HG02981 (cell line): Measurements from ENCODE around the gene SRD5A3.
A peak's percentile ranks its signal among the peaks of the same experiment; 100 is the strongest.
"Not testable (repeated sequence)": the region's sequence is repeated elsewhere in the genome, so short reads cannot be mapped to it uniquely, and the experiment has no call there.

Source experiments
- ATAC-seq: cut with Tn5 transposase; IDR thresholded peaks from one replicate; pipeline ENCODE4 v1.9.1; 2021; ENCODE audit warnings: mild to moderate bottlenecking, moderate library complexity; ENCODE audit not compliant: unreplicated experiment

SRD5A3 gene

GRCh38 chr4:55345054-55345453 is 988 bp upstream of the SRD5A3 start:
- no peak for ATAC-seq

- no peak for ATAC-seq
Measured at GRCh38 chr4:55346851-55347255, 811 bp downstream of the SRD5A3 start.

- no peak for ATAC-seq
Measured at GRCh38 chr4:55347610-55348228, 1.7 kb downstream of the SRD5A3 start.

- ATAC-seq: no peak
Measured at GRCh38 chr4:55348466-55348865, 2.4 kb downstream of the SRD5A3 start.

GRCh38 chr4:55350870-55351269 is 4.8 kb downstream of the SRD5A3 start:
- ATAC-seq: not testable (repeated sequence)

GRCh38 chr4:55351824-55352223 is 5.8 kb downstream of the SRD5A3 start:
- no peak for ATAC-seq

GRCh38 chr4:55352726-55353125 is 6.7 kb downstream of the SRD5A3 start:
- no peak for ATAC-seq

- ATAC-seq: not testable (repeated sequence)
Measured at GRCh38 chr4:55353228-55353747, 7.2 kb downstream of the SRD5A3 start.

GRCh38 chr4:55354648-55355047 is 8.6 kb downstream of the SRD5A3 start:
- ATAC-seq: no peak

- no peak for ATAC-seq
Measured at GRCh38 chr4:55355555-55355954, 9.5 kb downstream of the SRD5A3 start.

- ATAC-seq: no peak
Measured at GRCh38 chr4:55356991-55357461, 11.0 kb downstream of the SRD5A3 start.

- no peak for ATAC-seq
Measured at GRCh38 chr4:55358246-55358645, 12.2 kb downstream of the SRD5A3 start.

GRCh38 chr4:55358668-55359067 is 12.6 kb downstream of the SRD5A3 start:
- peak; percentile 84 for ATAC-seq

GRCh38 chr4:55359397-55359916 is 13.4 kb downstream of the SRD5A3 start:
- no peak for ATAC-seq

- not testable (repeated sequence) for ATAC-seq
Measured at GRCh38 chr4:55362938-55363337, 16.9 kb downstream of the SRD5A3 start.

- no peak for ATAC-seq
Measured at GRCh38 chr4:55363691-55364351, 17.8 kb downstream of the SRD5A3 start.

- no peak for ATAC-seq
Measured at GRCh38 chr4:55364691-55365344, 18.8 kb downstream of the SRD5A3 start.

GRCh38 chr4:55365345-55365728 is 19.3 kb downstream of the SRD5A3 start:
- no peak for ATAC-seq

GRCh38 chr4:55366621-55367020 is 20.6 kb downstream of the SRD5A3 start:
- ATAC-seq: no peak

GRCh38 chr4:55367084-55367722 is 21.2 kb downstream of the SRD5A3 start:
- no peak for ATAC-seq

- no peak for ATAC-seq
Measured at GRCh38 chr4:55369968-55370367, 23.9 kb downstream of the SRD5A3 start.
